EL (cell line): ENCODE measurements around the gene SLC16A3.

Experiments
- DNase-seq: peaks from one replicate; pipeline ENCODE4 v3.0.0-alpha.2; 2016

Gene SLC16A3

GRCh38 chr17:82237746-82238471 lies 9.1 kb downstream of the SLC16A3 start:
- no peak for DNase-seq

- DNase-seq = peak; percentile 80
Observed at GRCh38 chr17:82238472-82239201, 9.8 kb downstream of the SLC16A3 start.

- no peak for DNase-seq
Observed at GRCh38 chr17:82239401-82239925, 10.6 kb downstream of the SLC16A3 start.

GRCh38 chr17:82239926-82240505 lies 11.2 kb downstream of the SLC16A3 start:
- no peak for DNase-seq

DNA sequence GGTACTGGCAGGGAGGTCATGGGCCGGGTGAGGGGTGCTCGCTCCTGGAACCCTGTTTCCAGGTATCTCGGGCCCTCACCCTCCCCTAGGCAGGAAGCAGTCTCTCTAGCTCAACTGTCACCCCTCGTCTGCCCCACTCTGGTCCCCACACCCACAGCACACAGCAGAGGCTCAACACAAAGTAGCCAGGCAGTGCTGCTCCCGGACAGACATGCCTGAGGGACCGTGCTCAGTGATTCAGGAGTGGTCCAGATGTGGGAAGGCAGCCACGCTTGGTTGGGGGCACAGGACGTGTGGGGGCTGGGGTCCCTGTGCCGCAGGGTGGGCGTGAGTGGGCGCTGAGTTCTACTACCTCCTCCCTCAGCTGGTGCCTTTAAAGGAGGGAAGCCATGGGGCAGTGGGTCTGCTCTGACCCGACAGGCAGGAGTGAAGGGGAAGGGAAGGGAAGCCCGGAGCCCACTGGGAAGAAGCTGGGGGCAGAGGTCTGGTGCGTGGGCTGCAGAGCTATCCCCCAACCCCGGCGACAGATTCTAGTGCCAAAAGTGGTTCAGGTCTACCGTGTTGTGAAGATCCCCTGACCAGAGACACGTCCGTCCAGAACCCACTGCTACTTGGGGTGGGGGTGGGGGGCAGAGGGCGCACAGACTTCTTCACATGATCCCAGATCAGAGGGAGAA lies 11.8 kb downstream of the SLC16A3 start:
- no peak for DNase-seq

- peak; percentile 82 for DNase-seq
Observed at GRCh38 chr17:82241183-82241925, 12.5 kb downstream of the SLC16A3 start.

DNA sequence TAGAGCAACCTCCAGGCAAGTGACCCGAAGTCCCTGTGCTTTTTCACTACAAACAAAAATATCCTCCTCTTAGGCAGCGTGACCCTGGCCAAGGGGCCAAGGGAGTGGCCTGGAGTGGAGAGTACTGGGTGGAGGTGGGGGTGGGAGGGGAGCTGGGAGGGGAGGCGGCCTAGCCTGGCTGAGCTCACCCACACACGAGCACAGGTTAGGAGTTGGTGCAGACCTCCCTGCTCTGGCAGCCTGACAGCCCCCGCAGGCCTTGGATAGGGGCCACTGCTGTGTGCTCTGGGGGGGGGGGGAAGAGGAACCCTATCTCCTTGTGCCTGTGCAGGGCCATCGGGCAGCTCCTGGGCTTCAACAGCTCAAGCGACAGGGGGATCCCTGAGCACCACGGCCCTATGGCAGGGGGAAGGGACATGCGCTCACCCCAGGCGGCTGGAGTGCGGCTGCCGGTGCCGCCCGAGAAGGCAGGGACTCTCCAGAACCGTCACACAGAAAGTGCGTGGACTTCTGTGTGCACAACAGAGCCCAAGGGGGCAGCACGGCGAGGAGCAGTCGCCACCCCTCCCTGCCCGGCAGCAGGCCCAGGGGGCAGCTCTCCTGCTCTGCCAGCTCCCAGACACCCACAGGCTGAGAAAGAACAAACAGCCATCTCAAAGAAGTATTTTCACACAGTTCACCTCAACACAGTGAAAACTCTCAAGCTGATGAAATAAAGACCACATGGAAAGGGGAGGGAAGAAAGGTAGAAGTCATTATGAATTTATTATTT lies 13.3 kb downstream of the SLC16A3 start:
- no peak for DNase-seq

DNA sequence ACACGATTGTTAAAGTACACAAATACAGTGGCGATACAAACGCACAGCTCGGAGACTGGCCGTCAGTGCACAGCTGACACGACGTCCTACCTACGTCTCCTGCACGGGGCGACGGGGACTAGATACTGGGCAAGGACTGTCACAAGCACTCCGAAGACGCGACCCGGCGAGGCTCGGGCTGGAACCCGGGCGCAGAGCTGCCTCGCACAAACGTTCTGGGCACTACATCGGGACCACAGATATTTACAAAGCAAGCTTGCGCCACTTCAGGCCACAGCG lies 13.8 kb downstream of the SLC16A3 start:
- no peak for DNase-seq

DNA sequence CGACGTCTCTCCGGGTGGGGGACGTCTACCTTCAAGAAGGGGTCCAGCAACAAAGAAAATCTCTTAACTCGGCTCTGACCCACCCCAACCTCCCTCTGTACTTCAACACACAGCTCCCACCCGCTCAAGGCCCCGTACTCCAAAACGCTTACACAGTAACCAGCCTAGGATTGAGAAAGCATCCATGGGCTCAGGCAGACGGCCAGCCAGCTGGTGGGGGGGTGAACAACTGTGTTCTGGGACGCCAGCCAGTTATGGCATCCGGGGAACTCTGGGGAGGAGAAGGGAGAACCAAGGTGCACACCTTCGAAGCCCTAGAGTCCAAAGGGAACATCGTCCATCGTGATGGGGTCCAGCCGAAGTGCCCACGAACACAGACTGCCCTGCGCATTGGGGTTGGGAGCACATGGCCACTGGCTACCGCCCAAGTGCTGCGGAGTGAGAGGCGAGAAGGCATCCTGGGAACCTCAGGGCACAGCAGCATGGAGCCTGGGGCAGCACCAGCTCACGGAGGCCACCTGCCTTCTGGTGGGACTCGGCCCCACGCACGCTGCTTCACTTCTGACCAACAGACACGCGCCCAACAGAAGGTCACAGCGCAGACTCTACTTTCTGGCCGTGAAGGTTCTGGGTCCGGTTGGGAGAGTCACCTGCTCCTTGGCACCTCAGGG lies 14.3 kb downstream of the SLC16A3 start:
- DNase-seq = peak; percentile 73

- no peak for DNase-seq
Observed at GRCh38 chr17:82243648-82244412, 15.0 kb downstream of the SLC16A3 start.

DNA sequence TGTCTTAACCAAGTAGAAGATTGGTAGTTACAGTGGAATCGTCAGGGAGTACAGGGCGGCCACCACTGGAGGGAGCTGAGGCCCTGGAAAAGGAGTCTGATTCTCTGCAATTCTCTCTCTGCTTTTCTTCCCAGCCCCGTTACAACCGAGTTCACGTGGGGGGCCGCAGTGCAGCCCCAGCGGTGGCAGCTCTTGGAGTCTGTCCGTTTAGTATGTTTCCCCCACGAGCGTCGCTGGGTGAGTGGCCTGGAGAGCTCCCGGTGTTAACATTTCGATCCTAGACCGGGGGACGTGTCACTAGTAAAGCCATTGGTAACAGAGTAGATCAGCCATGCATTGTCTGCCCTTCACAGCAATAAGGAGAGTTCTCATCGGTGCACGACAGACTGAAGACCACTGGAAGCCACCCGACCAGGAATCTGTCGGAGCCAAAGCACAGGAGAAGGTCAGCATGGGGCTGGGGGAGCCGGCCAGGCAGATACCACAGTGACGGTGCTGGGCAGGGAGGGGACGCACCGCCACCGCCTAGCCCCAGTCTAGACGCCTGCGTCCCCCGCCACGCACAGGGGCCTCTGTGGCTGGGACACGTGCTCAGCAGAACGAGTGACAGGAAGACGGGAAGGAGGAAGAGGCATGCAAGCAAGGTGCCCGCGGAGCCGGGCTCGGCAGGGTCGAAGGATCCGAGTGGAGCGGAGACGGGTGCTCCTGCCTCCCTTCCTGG lies 15.7 kb downstream of the SLC16A3 start:
- DNase-seq = no peak

DNA sequence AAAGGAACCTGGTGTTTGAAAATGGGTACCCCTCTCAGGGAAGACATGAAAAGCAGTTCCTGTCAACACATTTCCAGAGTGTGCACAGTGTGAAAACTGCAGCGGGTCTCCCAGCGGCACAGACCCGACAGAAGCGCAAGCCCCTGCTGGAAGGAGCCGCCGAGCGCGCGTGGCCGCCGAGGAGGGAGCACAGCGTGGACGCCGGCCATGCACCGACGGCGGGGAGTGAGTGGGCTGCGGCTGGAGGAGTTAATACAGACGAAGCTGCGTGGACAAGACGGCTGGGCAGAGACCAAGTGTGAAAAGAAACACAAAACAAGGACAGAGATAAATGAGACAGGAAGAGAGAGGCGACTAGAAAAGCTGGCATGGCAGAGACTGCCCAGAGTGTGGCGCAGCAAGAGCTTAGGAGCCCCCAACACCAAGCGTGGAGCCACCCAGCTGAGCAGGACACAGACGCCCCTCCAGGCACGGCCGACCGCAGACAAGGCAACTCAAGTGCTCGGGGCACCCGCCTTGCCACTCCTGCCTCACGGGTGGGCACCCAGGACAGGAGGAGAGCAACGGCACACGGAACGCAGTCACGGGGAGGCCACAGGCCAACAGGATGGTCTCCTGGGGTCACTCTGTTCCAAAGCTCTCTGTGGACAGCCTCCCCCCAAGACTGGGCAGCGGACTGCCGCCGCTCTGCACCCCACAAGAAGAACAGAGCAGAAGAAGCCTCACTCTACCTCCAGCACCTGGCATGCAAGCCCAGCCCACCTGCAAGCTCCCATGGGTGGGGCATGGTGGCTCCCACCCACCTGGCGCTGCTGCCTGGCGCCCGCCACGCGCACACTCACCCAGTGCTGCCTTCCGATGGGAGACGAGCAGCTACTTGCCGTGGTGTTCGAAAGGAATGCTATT lies 16.5 kb downstream of the SLC16A3 start:
- no peak for DNase-seq

DNA sequence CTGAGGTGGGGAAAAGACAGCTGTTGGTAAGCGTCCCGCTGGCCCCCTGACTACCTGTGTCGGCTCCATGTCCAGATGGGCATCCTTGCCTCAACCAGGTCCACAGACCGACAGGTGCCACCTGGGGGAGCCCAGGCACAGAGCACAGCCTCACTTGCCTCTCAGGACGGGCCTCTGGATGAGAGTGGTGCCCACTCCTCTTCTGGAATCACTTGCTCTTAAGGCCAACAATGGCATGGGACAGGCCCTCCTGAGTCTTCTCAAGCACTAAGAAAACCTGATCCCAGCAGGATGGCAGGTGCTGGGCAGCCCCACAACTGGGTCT lies 17.2 kb downstream of the SLC16A3 start:
- no peak for DNase-seq

GRCh38 chr17:82246365-82247181 lies 17.7 kb downstream of the SLC16A3 start:
- DNase-seq = peak; percentile 70

DNA sequence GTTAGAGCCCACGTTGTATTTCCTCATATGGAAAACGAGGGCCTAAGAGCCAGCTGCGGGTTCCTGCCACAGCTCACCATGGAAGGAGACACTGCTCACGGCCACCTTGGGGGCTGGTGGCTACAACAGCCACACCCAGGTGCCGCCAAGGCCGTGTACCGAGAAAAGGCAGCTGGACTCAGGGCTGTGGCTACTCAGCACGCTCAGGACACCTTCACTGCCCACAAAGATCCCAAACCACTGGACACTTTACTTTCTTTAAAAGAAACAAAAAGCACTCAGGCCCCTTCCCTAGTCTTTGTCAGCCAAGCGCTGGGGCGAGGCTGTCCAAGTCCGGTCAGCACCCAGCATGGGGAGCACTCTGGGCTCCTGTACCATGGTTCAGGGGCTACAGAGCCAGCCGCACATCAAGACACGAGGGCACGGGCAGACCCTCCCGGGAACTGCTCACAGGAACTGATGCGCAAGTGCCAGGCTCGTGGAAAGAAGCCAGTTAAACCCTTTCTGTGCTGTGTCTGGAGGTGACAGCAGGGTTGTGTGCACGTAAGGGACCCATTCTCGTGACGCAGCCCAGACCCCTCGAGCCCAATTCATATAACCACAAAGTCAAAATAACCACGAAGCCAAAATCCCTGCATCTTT lies 18.5 kb downstream of the SLC16A3 start:
- DNase-seq = no peak

DNA sequence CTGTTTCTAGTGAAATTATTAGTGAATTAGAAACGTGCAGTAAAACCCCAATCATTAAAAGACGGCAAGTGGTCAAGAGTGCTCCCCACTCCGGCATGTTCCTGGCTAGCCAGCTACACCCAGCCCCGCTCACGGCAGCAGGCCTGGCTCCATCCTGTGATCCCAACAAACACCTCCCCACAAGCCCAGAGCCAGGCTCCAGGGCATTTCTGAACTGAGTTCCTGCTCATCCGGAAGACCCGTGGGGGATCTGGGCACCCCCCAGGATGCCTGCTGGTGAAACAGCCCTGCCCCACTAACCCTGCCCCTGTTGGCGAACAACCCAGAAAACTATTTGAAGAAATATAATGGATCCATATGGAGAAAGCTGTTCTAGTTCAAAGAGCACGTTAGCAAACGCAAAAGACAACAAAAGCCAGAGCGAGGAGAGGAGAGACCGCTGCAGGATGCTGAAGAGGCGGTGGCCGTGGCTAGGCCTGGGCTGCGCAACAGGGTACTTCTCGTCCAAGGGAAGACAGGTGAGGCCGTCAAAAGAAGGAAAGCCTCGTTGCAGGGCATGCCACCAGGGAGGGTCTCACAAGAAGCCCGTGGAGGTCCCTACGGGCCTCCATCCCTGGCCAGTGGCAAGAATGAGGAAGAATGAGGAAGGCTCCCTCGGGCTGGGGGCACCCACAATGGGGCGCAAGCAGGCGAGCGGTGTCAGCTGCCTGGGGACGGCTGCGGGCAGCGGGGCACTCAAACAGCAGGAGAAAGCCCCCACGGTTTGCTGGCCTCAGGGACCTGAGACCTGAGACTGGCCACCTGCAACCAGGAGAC lies 19.2 kb downstream of the SLC16A3 start:
- DNase-seq = no peak
